GM12878 (cell line): ENCODE results near the gene ATXN7L3B. TPM values are rescaled to one million over a fixed set of nuclear protein-coding genes. Genes with fewer than 3 reads are reported as not detected.
"Not testable (repeated sequence)": the region's sequence is repeated elsewhere in the genome, so short reads cannot be mapped to it uniquely, and the experiment has no call there.

Source experiments
- ATAC-seq: fragments of 200-7000 bp; cut with Tn5 transposase; 3 replicates; pipeline ENCODE4 v1.9.1; 2020; ENCODE audit warnings: mild to moderate bottlenecking, moderate library complexity
- BruUV-seq: library from RNA; stranded (reverse); fragments of 400-500 nt; replicated peaks from 2 replicates; lab custom pipeline; 2021; lab: Mats Ljungman, UMichigan
- CTCF ChIA-PET: fragments of 300-600 bp; sonication (Branson Sonifier 250); formaldehyde crosslinking; extraction: SDS; loops from one replicate; lab custom pipeline; 2021; ENCODE audit warnings: inconsistent platforms; lab: Yijun Ruan, JAX
- POLR2A ChIA-PET: fragments of 350-600 bp; formaldehyde crosslinking; extraction: SDS; loops from one replicate; lab custom pipeline; 2021; ENCODE audit warnings: inconsistent platforms; lab: Charles Lee
- RAD21 ChIA-PET: fragments of 300-600 bp; sonication (Branson Sonifier 250); formaldehyde crosslinking; loops from one replicate; lab custom pipeline; 2023; ENCODE audit warnings: antibody characterized with exemption; ENCODE audit not compliant: unreplicated experiment; lab: Charles Lee
- SMC1A ChIA-PET: fragments of 300-600 bp; sonication (Branson Sonifier 250); formaldehyde crosslinking; loops from one replicate; lab custom pipeline; 2023; ENCODE audit not compliant: unreplicated experiment, uncharacterized antibody; lab: Charles Lee
- DNase-seq: peaks from one replicate; pipeline ENCODE4 v3.0.0-alpha.2; 2011; ENCODE audit warnings: low read depth, low spot score
- FAIRE-seq: peaks from 3 replicates; lab custom pipeline; 2011; peaks lifted over from hg19 to GRCh38; lab: Jason Lieb, UNC
- H2AFZ ChIP-seq: 2 replicates; pipeline ENCODE4 v1.6.0; 2011; ENCODE audit warnings: low read depth, low read length, control low read depth; ENCODE audit not compliant: control insufficient read depth
- H3K27ac ChIP-seq: 2 replicates; pipeline ENCODE4 v1.5.1; 2011; ENCODE audit warnings: control low read depth; ENCODE audit not compliant: control insufficient read depth, insufficient read depth
- H3K27me3 ChIP-seq, 2 experiments: replicated peaks in 1 of 2; 2 replicates each; pipeline versions ENCODE4 v1.6.0 to v1.6.1; 2011; ENCODE audit warnings: low read length in 1 of 2; ENCODE audit not compliant: control insufficient read depth in 2 of 2, insufficient read depth in 2 of 2
- H3K36me3 ChIP-seq, 2 experiments: 2 replicates each; pipeline ENCODE4 v1.5.1; 2011; ENCODE audit warnings: low read length in 1 of 2; ENCODE audit not compliant: control insufficient read depth in 2 of 2, insufficient read depth in 2 of 2
- H3K4me1 ChIP-seq: 2 replicates; pipeline ENCODE4 v1.6.1; 2011; ENCODE audit warnings: mild to moderate bottlenecking, low read length, moderate library complexity, mixed read lengths; ENCODE audit not compliant: control insufficient read depth, insufficient read depth
- H3K4me2 ChIP-seq: 2 replicates; pipeline ENCODE4 v1.6.0; 2011; ENCODE audit warnings: control low read depth; ENCODE audit not compliant: control insufficient read depth, insufficient read depth
- H3K4me3 ChIP-seq: fragments of 200-600 bp; sonication (generic); 2 replicates; pipeline ENCODE4 v1.5.1; 2016
- H3K79me2 ChIP-seq: 2 replicates; pipeline ENCODE4 v1.6.0; 2011; ENCODE audit warnings: low read length; ENCODE audit not compliant: control insufficient read depth, insufficient read depth
- H3K9ac ChIP-seq: 2 replicates; pipeline ENCODE4 v1.8.0; 2011; ENCODE audit warnings: low read length, control low read depth, mixed read lengths; ENCODE audit not compliant: control insufficient read depth, insufficient read depth
- H3K9me3 ChIP-seq: replicated peaks from 3 replicates; pipeline ENCODE4 v1.5.1; 2011; ENCODE audit warnings: mild to moderate bottlenecking, low read length; ENCODE audit not compliant: control insufficient read depth, insufficient read depth
- H4K20me1 ChIP-seq: 2 replicates; pipeline ENCODE4 v1.6.0; 2011; ENCODE audit not compliant: control insufficient read depth, insufficient read depth
- MYC ChIP-seq: IDR thresholded peaks from 2 replicates; pipeline ENCODE4 v1.6.1; 2011; ENCODE audit warnings: mild to moderate bottlenecking, low read length, moderate library complexity, inconsistent platforms; ENCODE audit not compliant: insufficient read depth, insufficient replicate concordance, insufficient read length, severe bottlenecking
- RUNX3 ChIP-seq: IDR thresholded peaks from 2 replicates; pipeline ENCODE4 v1.6.1; 2012; ENCODE audit warnings: low read length, inconsistent platforms
- SREBF1 ChIP-seq: IDR thresholded peaks from 2 replicates; pipeline ENCODE4 v1.6.1; 2012; ENCODE audit warnings: mild to moderate bottlenecking, low read length
- ZNF24 ChIP-seq: fragments of 450-650 bp; IDR thresholded peaks from 2 replicates; pipeline ENCODE4 v1.6.1; 2017; ENCODE audit warnings: antibody characterized with exemption, mild to moderate bottlenecking
- ZNF622 ChIP-seq: fragments of 450-650 bp; IDR thresholded peaks from 2 replicates; pipeline ENCODE4 v1.6.1; 2017; ENCODE audit warnings: mild to moderate bottlenecking, inconsistent platforms
- WGBS: methylation state at CpG from one replicate; pipeline ENCODE4 v1.1.6; 2016; ENCODE audit warnings: low lambda C conversion rate; ENCODE audit not compliant: insufficient replicate concordance, insufficient coverage; ENCODE audit errors: missing lambda C conversion rate; 5-methylcytosine and 5-hydroxymethylcytosine counted together
- in situ Hi-C: fragments of 300-500 bp; cut with MboI; formaldehyde crosslinking; loops from 9 replicates; pipeline ENCODE4 v1.14.3; 2018; ENCODE audit warnings: mixed read lengths
- intact Hi-C: fragments of 100-400 bp; cut with micrococcal nuclease; formaldehyde crosslinking; loops from one replicate; pipeline ENCODE4 v1.14.2; 2022; ENCODE audit not compliant: unreplicated experiment
- polyA plus RNA-seq, 11 experiments: library from polyadenylated mRNA; depleted of rRNA in 4 of 11; unstranded in 6 of 11; stranded (reverse) in 5 of 11; fragments of >200 nt; fragmentation: Nextera tagmentation in 4 of 11; fragmentation: Illumina TruSeq in 1 of 11; extraction: Ambion mirVana in 4 of 11; extraction: Trizol in 1 of 11; gene quantifications; 1 replicate in 1 of 11; 2 replicates in 10 of 11; pipeline versions ENCODE4 v1.2.1 to v1.2.3, GENCODE V29; 2011 to 2016; ENCODE audit warnings: inconsistent platforms in 2 of 11, missing spikeins in 2 of 11, low read depth in 1 of 11
- total RNA-seq, 4 experiments: library from RNA; depleted of rRNA in 3 of 4; stranded (reverse); fragments of >200 nt in 3 of 4; fragmentation: Illumina TruSeq in 1 of 4; extraction: Trizol in 1 of 4; gene quantifications; 2 replicates each; pipeline versions ENCODE4 v1.2.1 to v1.2.3, GENCODE V29; 2013 to 2021
- TF ChIP-seq, protein P1 (sequence below): fragments of 450-650 bp; IDR thresholded peaks from 2 replicates; pipeline ENCODE4 v1.6.1; 2014; ENCODE audit warnings: mild to moderate bottlenecking
- TF ChIP-seq, protein P2 (sequence below): fragments of 450-650 bp; IDR thresholded peaks from 2 replicates; pipeline ENCODE4 v1.6.1; 2017; ENCODE audit warnings: low read depth, mild to moderate bottlenecking, moderate library complexity
- TF ChIP-seq, protein P3 (sequence below): fragments of 450-650 bp; IDR thresholded peaks from 2 replicates; pipeline ENCODE4 v1.6.1; 2016; ENCODE audit warnings: mild to moderate bottlenecking, moderate library complexity, borderline replicate concordance

Gene ATXN7L3B
- total and polyA plus RNA-seq, 10 of the 15 experiments (the other 5 are each of a cell fraction or from before 2014, with no cell fraction given) = 6.3 to 36.1 (median 21.7) TPM

- TF ChIP-seq ZNF24 (no peak), SREBF1 (no peak), RUNX3 (no peak), MYC (no peak)
These were observed 38.4 kb upstream of the ATXN7L3B start (continued) for GRCh38 chr12:74499192-74499591.

DNA sequence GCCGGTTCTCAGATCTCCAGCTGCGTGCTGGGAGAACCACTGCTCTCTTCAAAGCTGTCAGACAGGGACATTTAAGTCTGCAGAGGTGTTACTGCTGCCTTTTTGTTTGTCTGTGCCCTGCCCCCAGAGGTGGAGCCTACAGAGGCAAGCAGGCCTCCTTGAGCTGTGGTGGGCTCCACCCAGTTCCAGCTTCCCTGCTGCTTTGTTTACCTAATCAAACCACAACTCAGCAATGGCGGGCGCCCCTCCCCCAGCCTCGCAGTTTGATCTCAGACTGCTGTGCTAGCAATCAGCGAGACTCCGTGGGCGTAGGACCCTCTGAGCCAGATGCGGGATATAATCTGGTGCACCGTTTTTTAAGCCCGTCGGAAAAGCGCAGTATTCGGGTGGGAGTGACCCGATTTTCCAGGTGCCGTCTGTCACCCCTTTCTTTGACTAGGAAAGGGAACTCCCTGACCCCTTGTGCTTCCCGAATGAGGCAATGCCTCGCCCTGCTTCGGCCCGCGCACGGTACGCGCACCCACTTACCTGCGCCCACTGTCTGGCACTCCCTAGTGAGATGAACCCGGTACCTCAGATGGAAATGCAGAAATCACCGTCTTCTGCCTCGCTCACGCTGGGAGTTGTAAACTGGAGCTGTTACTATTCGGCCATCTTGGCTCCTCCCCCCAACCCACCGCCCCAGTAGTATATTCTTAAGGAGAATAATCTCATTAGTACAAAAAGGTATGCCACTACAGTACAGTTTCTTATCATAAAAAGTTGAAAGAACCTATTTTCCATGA, 28.6 kb upstream of the ATXN7L3B start:
- H4K20me1 ChIP-seq, H2AFZ ChIP-seq, intact Hi-C loops, H3K4me2 ChIP-seq, H3K4me1 ChIP-seq, H3K36me3 ChIP-seq, H3K9me3 ChIP-seq, SMC1A ChIA-PET, DNase-seq, H3K27me3 ChIP-seq, BruUV-seq, CTCF ChIA-PET, POLR2A ChIA-PET, FAIRE-seq, H3K27ac ChIP-seq, H3K9ac ChIP-seq, ATAC-seq, in situ Hi-C loops, H3K4me3 ChIP-seq, H3K79me2 ChIP-seq: not testable (repeated sequence)
- WGBS = 82% methylated on average over 10 of the region's 31 CpGs
- RAD21 ChIA-PET = interaction anchor here (1.6 kb wide), 1 partner anchor 19 kb away, joined by 4 read pairs; no protein-coding TSS in a partner anchor

DNA sequence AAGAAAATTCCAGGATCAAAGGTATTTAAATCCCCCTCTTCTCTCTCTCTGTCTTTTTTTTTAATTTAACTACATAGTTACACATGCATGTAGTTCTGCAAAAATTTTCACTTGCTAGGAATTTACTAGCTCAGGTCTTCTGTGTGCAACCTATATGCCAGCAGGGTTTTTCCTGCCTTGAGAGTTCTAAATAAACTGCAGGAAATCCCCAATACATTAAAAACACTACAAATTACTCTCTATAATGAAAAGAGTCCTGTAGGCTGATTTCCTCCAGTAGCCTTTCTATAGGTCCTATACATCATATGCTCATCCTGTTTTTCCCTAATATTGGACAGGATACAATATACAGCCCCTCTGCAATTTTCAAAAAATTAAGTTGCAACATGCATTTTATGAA, 27.7 kb upstream of the ATXN7L3B start:
- Histone ChIP-seq H3K27ac (no peak overlapping the region), H3K27me3 (no peaks in the 10 kb centered on the region), H3K9ac (no peak overlapping the region), H2AFZ (no peak overlapping the region), H4K20me1 (no peaks in the 10 kb centered on the region), H3K79me2 (no peaks in the 10 kb centered on the region), H3K36me3 (no peaks in the 10 kb centered on the region), H3K4me1 (no peaks in the 10 kb centered on the region), H3K9me3 (no peaks in the 10 kb centered on the region), H3K4me2 (no peak overlapping the region), H3K4me3 (no peak overlapping the region)
- SMC1A ChIA-PET = no interaction called here
- RAD21 ChIA-PET = interaction anchor here (1.6 kb wide), 1 partner anchor 19 kb away, joined by 4 read pairs; no protein-coding TSS in a partner anchor
- FAIRE-seq (no peak), ATAC-seq (no peak), DNase-seq (no peak)
- CTCF ChIA-PET = no interaction called here
- in situ Hi-C loops = no loop called here
- no TSS peak for BruUV-seq
- intact Hi-C loops = no loop called here
- POLR2A ChIA-PET = no interaction called here
- TF ChIP-seq, protein P1, sequence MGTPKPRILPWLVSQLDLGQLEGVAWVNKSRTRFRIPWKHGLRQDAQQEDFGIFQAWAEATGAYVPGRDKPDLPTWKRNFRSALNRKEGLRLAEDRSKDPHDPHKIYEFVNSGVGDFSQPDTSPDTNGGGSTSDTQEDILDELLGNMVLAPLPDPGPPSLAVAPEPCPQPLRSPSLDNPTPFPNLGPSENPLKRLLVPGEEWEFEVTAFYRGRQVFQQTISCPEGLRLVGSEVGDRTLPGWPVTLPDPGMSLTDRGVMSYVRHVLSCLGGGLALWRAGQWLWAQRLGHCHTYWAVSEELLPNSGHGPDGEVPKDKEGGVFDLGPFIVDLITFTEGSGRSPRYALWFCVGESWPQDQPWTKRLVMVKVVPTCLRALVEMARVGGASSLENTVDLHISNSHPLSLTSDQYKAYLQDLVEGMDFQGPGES = no peak
- TF ChIP-seq, protein P2, sequence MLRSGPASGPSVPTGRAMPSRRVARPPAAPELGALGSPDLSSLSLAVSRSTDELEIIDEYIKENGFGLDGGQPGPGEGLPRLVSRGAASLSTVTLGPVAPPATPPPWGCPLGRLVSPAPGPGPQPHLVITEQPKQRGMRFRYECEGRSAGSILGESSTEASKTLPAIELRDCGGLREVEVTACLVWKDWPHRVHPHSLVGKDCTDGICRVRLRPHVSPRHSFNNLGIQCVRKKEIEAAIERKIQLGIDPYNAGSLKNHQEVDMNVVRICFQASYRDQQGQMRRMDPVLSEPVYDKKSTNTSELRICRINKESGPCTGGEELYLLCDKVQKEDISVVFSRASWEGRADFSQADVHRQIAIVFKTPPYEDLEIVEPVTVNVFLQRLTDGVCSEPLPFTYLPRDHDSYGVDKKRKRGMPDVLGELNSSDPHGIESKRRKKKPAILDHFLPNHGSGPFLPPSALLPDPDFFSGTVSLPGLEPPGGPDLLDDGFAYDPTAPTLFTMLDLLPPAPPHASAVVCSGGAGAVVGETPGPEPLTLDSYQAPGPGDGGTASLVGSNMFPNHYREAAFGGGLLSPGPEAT = no peak
- TF ChIP-seq ZNF622 = no peak
- TF ChIP-seq, protein P3, sequence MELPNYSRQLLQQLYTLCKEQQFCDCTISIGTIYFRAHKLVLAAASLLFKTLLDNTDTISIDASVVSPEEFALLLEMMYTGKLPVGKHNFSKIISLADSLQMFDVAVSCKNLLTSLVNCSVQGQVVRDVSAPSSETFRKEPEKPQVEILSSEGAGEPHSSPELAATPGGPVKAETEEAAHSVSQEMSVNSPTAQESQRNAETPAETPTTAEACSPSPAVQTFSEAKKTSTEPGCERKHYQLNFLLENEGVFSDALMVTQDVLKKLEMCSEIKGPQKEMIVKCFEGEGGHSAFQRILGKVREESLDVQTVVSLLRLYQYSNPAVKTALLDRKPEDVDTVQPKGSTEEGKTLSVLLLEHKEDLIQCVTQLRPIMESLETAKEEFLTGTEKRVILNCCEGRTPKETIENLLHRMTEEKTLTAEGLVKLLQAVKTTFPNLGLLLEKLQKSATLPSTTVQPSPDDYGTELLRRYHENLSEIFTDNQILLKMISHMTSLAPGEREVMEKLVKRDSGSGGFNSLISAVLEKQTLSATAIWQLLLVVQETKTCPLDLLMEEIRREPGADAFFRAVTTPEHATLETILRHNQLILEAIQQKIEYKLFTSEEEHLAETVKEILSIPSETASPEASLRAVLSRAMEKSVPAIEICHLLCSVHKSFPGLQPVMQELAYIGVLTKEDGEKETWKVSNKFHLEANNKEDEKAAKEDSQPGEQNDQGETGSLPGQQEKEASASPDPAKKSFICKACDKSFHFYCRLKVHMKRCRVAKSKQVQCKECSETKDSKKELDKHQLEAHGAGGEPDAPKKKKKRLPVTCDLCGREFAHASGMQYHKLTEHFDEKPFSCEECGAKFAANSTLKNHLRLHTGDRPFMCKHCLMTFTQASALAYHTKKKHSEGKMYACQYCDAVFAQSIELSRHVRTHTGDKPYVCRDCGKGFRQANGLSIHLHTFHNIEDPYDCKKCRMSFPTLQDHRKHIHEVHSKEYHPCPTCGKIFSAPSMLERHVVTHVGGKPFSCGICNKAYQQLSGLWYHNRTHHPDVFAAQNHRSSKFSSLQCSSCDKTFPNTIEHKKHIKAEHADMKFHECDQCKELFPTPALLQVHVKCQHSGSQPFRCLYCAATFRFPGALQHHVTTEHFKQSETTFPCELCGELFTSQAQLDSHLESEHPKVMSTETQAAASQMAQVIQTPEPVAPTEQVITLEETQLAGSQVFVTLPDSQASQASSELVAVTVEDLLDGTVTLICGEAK = no peak
